HG03442 (cell line): ENCODE data around the gene SLC35E4.
"Not testable (repeated sequence)": the region's sequence is repeated elsewhere in the genome, so short reads cannot be mapped to it uniquely, and the experiment has no call there.

ENCODE experiments used
- ATAC-seq: cut with Tn5 transposase; IDR thresholded peaks from one replicate; pipeline ENCODE4 v1.9.1; 2021; ENCODE audit warnings: mild to moderate bottlenecking, moderate library complexity; ENCODE audit not compliant: unreplicated experiment

Gene SLC35E4

GRCh38 chr22:30649430-30650007 lies 13.9 kb downstream of the SLC35E4 start:
- peak; percentile 71 for ATAC-seq

GRCh38 chr22:30650508-30651116 lies 15.0 kb downstream of the SLC35E4 start:
- ATAC-seq, result no peak

- ATAC-seq, result no peak
These were observed 17.3 kb downstream of the SLC35E4 start for GRCh38 chr22:30652852-30653251.

- ATAC-seq, result no peak
These were observed 18.8 kb downstream of the SLC35E4 start for GRCh38 chr22:30654361-30654760.

DNA sequence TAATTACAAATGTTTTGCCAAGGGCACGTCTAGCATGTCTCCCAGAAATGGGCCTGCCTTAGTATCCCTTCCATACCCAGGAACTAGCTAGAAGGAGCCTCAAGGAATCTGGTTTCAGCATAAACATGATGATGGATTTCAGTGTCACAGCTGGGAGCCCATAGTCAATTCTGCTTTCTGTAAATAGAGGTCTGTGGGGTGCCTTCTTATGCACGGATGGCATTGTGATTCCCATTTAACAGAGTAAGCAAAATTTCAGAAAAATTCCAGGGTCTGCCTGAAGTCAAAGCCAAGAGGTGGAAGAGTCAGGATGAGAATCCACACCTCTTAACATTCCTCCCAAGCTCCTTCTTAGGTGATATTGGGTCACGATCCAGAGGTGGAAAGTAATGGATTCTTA lies 20.0 kb downstream of the SLC35E4 start:
- no peak for ATAC-seq

GRCh38 chr22:30662040-30662439 lies 26.5 kb downstream of the SLC35E4 start:
- ATAC-seq, result no peak

GRCh38 chr22:30664798-30665197 lies 29.2 kb downstream of the SLC35E4 start:
- no peak for ATAC-seq

DNA sequence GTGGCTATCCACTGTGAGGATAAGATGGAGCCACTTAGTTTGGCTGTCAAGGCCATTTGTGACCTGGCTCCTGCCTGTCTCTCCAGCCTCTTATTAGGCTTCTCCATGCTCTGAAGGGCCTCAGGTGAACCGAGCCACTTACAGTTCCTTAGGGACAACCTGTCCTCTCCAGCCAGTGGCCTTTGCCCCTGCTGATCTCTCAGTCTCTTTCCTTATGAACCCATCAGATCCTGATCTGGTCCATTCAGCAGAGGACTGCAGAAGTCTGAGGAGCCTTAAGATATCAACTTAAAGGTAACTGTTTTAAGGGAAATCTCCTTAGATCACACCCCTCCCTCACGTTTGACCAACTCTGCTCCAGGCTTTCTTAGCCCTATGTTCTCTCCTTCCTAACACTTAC lies 29.7 kb downstream of the SLC35E4 start:
- ATAC-seq, result no peak

GRCh38 chr22:30665786-30666185 lies 30.2 kb downstream of the SLC35E4 start:
- ATAC-seq, result no peak

DNA sequence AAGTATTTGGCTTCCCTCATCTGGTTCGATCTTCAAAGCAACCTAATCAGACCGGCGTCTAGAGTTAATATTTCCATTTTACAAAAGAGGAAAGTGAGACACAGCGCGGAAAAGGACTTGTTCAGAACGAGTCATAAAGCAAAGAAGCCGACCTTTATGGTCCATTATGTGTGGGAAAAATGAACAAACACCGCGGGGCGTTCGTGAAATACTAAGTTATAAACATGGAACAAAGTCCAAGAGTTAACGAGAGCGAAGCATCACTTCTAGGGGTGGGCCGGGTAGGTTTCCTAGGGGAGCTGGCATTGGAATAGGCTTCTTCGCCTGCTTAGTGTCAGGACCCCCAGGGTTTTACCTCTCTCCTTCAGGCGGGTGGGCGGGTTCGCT lies 31.5 kb downstream of the SLC35E4 start:
- ATAC-seq, result no peak

GRCh38 chr22:30667494-30668385 lies 32.2 kb downstream of the SLC35E4 start, which contains the start of gene DUSP18:
Gene DUSP18, minus strand, starts transcription at chr22:30667875. Its CDS starts 3,872 bp downstream, at chr22:30664003.
- peak; percentile 87 for ATAC-seq

GRCh38 chr22:30668386-30668710 lies 32.8 kb downstream of the SLC35E4 start:
- ATAC-seq, result no peak

DNA sequence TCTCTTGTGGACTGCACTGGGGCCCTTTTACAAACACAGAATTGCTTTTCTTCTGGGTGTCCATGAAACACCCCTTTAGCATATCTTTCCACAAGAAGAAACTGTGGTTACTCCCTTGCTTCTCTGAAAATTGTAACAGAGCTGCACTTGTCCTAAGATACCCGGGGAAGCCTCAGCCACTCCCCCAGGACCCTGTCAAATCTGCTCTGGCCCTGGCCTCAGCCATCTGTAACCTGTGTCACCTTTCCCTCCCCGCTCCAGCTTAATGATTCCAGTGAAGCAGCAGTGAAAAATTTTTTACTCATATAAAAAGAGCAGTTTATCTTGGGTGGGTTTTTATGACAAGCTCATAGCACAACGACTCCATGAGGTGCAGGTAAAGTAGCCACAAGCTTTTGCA lies 35.5 kb downstream of the SLC35E4 start:
- no peak for ATAC-seq

DNA sequence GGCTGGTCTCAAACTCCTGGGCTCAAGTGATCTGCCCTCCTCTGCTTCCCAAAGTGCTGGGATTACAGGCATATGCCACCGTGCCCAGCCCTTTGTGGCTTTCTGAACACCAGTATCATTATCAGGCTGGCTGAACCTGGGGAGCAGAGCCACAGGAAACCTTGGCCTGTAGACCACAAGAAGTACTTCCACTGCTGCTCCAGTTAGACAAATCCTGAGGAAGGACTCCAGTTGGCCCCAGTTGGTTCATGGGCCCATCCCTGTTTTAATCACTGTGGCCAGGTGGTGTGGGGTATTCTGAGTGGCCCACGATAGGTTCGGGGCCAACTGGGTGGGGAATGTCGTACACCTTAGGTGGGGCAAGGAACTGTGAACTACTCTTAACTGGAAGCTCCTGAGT lies 37.6 kb downstream of the SLC35E4 start:
- no peak for ATAC-seq

DNA sequence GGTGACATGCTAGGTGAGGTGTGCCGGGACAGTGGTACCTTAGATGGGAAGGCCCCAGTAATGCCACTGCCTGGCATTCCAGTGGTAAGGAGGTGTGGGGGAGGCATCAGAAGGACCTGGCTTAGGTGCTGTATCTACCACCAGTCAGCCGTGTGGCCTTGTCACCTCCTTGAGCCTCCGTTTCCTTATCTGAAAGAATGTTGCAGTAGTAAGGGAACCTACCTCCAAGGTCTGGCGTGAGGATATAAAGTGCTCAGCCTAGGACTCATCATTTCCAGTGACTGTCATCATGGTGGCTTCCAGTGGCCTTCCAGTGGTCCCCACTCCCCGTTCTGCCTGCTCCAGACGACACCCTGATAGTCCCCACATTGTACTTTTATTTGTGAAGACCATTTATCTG lies 38.9 kb downstream of the SLC35E4 start:
- no peak for ATAC-seq

DNA sequence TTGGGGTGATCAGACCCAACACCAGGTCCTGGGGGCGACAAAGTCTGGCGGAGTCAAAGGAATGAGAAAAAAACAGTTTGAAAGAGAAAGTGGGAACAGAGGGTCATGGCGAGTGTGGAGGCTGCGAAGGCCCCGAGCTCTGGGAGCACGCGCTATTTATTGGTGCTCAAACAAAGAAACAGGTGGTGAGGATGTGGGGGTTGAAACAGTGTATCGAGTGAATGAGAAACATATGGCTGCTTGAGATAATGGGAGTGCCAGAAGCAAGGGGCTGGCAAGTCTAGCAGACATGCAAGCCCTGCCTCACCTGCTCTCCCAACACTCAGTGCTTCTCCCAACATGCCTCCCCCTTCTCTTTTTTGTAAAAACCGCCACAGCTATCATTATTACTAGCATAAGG lies 39.9 kb downstream of the SLC35E4 start:
- ATAC-seq, result no peak

DNA sequence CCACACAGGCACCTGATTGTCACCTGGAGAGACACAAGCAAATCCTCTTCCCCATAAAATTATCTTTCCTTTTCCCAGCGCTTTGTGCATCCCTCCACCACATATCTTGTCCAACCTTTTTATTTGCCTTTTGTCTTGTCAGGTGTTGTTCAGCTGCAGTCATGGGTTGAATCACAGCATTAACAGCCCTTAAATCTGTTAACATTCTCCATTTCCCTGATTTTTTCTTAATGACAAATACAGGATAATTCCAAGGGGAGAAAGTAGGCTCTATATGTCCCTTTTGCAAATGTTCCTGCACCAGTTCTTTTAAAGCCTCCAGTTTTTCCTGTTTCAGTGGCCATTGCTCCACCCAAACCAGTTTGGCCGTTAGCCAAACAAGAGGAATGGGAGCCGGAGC lies 41.0 kb downstream of the SLC35E4 start:
- ATAC-seq, result not testable (repeated sequence)

- ATAC-seq, result not testable (repeated sequence)
These were observed 44.5 kb downstream of the SLC35E4 start for GRCh38 chr22:30679895-30680690.

DNA sequence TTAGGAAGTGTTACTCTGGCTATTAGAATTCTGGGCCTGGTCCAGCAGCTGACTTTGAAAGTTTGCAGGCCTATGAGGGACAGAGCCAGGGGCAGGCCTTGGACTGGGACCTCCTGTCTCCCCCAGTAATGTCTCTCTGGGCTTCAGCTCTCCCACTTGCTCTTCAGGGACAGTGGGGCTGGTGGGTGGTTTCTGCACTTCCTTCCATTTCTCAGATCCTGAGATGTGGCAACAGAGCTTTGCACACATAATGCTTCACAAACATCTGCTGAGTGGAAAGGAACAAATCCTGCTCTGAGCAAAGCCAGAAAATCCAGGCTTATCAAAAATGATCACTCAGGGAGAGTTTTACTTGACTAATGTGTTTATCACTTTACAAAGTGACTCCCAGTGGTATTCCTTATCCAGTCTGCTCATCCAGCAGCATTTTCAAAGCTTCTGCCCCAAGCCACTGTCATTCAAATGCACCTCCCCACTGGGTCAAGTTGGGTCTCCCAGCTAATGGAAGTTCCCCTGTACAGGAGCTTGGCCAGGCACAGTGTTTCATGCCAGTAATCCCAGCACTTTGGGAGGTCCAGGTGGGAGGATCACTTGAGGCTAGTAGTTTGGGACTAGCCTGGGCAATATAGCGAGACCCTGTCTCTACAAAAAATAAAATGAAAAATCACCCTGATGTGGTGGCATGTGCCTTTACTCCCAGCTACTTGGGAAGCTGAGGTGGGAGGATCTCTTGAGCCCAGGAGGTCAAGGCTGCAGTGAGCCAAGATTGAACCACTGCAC lies 45.6 kb downstream of the SLC35E4 start:
- no peak for ATAC-seq

GRCh38 chr22:30681831-30682230 lies 46.2 kb downstream of the SLC35E4 start:
- ATAC-seq, result no peak
